HEK293 (cell line): ENCODE measurements around the gene PPM1L.

Experiments used
- ATF2 ChIP-seq: fragments of 450-650 bp; formaldehyde crosslinking; IDR thresholded peaks from 2 replicates; pipeline ENCODE4 v1.5.1; 2016; ENCODE audit warnings: missing biosample characterization, missing genetic modification characterization, low read depth
- CTCF ChIP-seq: fragments of 450-650 bp; formaldehyde crosslinking; IDR thresholded peaks from 2 replicates; pipeline ENCODE4 v1.5.1; 2016; ENCODE audit warnings: missing biosample characterization, missing genetic modification characterization
- MYNN ChIP-seq: fragments of 450-650 bp; formaldehyde crosslinking; IDR thresholded peaks from 2 replicates; pipeline ENCODE4 v1.5.1; 2016; ENCODE audit warnings: missing biosample characterization, missing genetic modification characterization, borderline replicate concordance
- YY1 ChIP-seq: fragments of 450-650 bp; formaldehyde crosslinking; IDR thresholded peaks from 2 replicates; pipeline ENCODE4 v1.5.1; 2018; ENCODE audit warnings: missing biosample characterization, missing genetic modification characterization
- ZBTB17 ChIP-seq: fragments of 450-650 bp; formaldehyde crosslinking; IDR thresholded peaks from 2 replicates; pipeline ENCODE4 v1.5.1; 2016; ENCODE audit warnings: missing biosample characterization, missing genetic modification characterization
- ZNF146 ChIP-seq: fragments of 450-650 bp; formaldehyde crosslinking; IDR thresholded peaks from 2 replicates; pipeline ENCODE4 v1.5.1; 2016; ENCODE audit warnings: missing biosample characterization, missing genetic modification characterization
- ZNF23 ChIP-seq: fragments of 450-650 bp; formaldehyde crosslinking; IDR thresholded peaks from 2 replicates; pipeline ENCODE4 v1.5.1; 2016; ENCODE audit warnings: missing biosample characterization, missing genetic modification characterization, borderline replicate concordance
- ZNF274 ChIP-seq, 2 experiments: fragments of 200-500 bp in 1 of 2; fragments of 450-650 bp in 1 of 2; sonication (Bioruptor generic) in 1 of 2; formaldehyde crosslinking in 1 of 2; IDR thresholded peaks; 2 replicates each; pipeline versions ENCODE4 v1.5.1 to v1.6.1; 2014 to 2016; ENCODE audit warnings: borderline replicate concordance in 1 of 2, inconsistent platforms in 1 of 2, low read length in 1 of 2, missing biosample characterization in 1 of 2, missing genetic modification characterization in 1 of 2
- ZNF404 ChIP-seq: fragments of 450-650 bp; formaldehyde crosslinking; IDR thresholded peaks from 2 replicates; pipeline ENCODE4 v1.5.1; 2017; ENCODE audit warnings: missing biosample characterization, missing genetic modification characterization
- ZNF449 ChIP-seq: fragments of 450-650 bp; formaldehyde crosslinking; IDR thresholded peaks from 2 replicates; pipeline ENCODE4 v1.5.1; 2017; ENCODE audit warnings: missing biosample characterization, mild to moderate bottlenecking, missing genetic modification characterization, moderate library complexity
- ZNF501 ChIP-seq: fragments of 450-650 bp; formaldehyde crosslinking; IDR thresholded peaks from 2 replicates; pipeline ENCODE4 v1.5.1; 2016; ENCODE audit warnings: missing biosample characterization, missing genetic modification characterization
- ZNF677 ChIP-seq: fragments of 450-650 bp; IDR thresholded peaks from 2 replicates; pipeline ENCODE4 v1.5.0; 2018; ENCODE audit warnings: missing biosample characterization, mild to moderate bottlenecking, missing genetic modification characterization, moderate library complexity

GRCh38 chr3:160720123-160720746 is 35.8 kb upstream of the PPM1L start:
- no peak for TF ChIP-seq ZNF677 (tag by site-specific recombination)
- no peak for TF ChIP-seq ZNF23 (tag by site-specific recombination)
- TF ChIP-seq ZBTB17 (tag by site-specific recombination) = no peak
- no peak for TF ChIP-seq ZNF501 (tag by site-specific recombination)
- TF ChIP-seq CTCF (tag by site-specific recombination) = no peak
- TF ChIP-seq YY1 (tag by site-specific recombination) = no peak
- no peak for TF ChIP-seq ZNF146
- TF ChIP-seq ATF2 (tag by site-specific recombination) = no peak
- TF ChIP-seq ZNF274 (IDR thresholded peaks at IDR 0.05; ENCODE audit: low read length) = no peak
- no peak for TF ChIP-seq ZNF274 (tag by site-specific recombination; IDR thresholded peaks at IDR 0.05; ENCODE audit: borderline replicate concordance)
- TF ChIP-seq ZNF449 = no peak
- TF ChIP-seq ZNF404 (tag by site-specific recombination) = no peak
- no peak for TF ChIP-seq MYNN (tag by site-specific recombination)
